ENCODE measurements around the gene GABRB3.

The GABRB3 gene

DNA sequence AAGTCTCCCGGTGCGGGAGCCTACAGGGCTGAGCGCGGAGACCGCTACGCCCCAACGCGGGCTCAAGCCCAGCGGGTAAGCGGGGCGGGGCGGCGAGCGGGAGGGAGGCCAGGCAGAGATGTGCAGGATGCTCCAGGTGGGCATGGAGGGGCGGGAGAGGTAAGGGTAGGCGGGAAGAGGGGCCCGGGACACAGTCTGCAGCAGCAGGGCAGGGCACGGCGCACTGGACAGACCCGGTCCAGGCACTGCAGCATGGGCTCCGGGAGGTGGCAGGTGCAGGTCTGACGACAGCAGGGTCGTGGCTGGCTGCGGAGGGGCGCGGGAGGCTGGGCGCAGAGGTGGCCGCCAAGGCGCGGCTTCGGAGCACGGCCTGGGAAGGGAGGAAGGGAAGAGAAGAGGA, 102.8 kb downstream of the GABRB3 start:
- no peak for DNase-seq

- DNase-seq, result no peak
Measured at GRCh38 chr15:26667222-26667988, 105.5 kb downstream of the GABRB3 start.

DNA sequence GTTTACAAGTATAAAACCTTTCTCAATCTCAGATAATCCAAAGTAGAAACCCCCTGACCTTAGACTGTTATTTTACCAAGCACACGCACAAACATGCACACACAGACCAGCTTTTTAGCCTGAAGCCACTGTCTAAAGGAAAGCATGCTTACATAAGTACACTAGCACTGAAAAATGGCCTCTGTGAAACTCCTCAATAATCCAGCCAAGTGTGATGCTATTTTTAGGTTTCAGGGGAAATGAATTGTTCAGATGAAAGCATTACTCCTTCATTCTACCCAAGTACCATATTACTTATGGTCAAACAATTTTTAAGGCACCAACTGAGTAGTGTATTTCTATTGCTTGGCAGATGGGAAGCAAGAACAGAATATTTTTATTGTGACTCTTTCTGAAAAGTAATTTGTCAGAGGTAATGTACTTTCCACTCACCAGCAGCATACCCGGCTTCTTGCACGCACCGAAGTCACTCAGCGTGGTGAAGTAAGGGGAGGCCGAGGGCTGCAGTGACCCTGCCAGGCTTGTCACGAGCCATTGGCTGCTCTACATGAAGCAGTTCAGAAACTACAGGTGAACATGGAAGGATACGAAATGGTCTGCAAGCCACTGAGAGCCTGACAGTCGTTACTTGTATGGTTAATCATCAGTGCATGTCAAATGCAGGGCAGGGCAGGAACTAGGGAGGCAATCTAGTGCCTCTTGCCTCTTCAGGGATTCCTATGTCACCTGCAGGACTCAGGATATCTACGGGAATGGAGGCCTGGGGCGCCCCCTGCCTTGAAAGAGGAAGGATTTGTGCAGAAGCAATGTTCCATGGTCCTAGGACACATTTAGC, 106.7 kb downstream of the GABRB3 start:
- DNase-seq, result no peak

GRCh38 chr15:26662283-26662682, 110.6 kb downstream of the GABRB3 start:
- DNase-seq, result no peak

DNA sequence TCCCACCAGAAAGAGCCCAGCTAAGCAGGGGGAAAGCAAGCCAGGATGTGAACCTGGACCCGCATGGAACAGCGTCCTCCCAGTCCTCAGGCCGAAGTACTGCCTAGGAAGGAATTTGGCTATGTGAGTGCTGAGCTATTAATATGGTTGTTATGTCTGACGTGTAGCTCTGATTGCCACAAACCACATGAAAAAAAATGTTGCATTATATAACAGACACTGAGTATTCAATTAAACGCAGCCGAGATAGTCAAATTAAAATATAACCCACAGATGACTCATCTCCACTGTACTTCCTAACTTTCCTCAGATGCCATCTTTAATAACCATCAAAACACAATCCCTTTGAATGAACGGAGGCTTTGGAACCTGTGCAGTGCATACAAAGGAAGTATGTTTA, 111.1 kb downstream of the GABRB3 start:
- no peak for DNase-seq

- no peak for DNase-seq
Measured at GRCh38 chr15:26661107-26661506, 111.8 kb downstream of the GABRB3 start.

DNA sequence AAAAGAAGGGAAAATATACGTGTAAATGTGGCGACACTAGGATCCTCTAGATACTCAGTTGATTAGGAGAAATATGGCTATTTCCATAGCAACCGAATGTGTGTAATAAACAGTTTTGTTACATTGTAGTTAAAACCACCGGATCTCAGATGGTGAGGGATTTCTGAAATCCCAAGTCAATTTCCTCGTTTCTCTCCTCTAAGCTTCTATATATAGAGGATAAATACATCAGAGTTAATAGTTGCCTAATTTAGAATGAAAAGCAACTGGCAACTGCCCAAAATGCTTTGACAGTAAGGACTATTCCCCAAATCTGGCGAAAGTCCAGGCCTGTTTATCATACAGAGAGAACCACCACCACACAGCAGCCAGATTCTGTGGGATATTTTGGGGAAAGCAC, 112.6 kb downstream of the GABRB3 start:
- no peak for DNase-seq

DNA sequence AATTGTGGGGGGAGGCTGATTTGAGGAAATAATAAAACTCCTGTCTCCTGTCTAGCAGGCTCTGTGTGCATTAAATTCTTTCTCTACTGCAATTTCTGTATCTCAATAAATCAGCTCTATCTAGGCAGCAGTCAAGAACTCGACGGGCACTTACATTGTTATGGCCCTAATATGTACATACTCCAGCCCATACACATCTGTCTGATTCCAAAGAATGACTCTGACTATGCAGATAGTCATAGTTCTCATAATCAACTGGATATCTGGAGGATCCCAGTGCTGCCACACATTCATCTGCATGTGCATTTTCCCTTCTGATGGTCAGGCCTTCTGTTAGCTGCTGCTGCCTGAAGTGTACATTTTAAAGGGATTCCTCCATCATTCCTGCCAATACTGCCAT, 114.6 kb downstream of the GABRB3 start:
- no peak for DNase-seq

DNA sequence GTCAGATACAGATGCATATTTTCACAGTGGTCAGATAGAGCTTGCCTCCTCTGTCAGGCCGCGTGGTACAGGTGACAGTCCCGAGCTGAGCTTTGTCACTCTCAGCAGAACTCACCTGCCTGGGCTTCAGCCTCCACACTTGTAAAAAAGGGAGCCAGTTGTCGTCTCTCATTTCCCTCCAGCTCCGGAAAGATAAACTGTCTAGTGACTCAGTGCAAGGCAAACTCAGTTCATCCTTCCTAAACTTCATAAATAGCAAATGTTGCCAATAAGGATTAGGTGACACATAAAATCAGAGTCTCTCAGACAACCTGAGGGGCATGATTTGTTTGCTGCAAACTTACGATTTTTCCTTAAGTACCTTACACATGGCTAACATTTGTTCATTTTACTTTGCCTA, 116.8 kb downstream of the GABRB3 start:
- no peak for DNase-seq

GRCh38 chr15:26651909-26652308, 121.0 kb downstream of the GABRB3 start:
- DNase-seq, result no peak

DNA sequence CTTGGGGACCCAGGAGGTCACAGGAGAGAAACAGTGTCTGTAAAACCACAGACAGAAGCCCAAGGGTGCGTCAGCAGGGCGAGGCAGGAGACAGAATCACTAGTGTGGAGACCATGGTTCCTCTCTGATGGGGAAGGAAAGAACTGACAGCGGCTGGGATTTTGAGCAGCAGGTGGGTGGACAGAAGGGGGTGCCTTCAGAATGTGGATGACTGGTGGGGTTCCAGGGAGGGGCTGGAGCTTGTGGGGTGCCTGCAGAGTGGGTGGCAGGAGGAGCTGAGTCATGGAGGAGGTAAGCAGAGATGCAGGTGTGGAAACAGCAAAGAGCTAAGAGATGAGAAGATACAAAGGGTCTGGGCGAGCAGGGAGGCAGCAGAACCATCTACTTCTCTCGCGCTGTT, 124.2 kb downstream of the GABRB3 start:
- no peak for DNase-seq

- no peak for DNase-seq
Measured at GRCh38 chr15:26644948-26645347, 127.9 kb downstream of the GABRB3 start.

- no peak for DNase-seq
Measured at GRCh38 chr15:26641144-26641543, 131.7 kb downstream of the GABRB3 start.

DNA sequence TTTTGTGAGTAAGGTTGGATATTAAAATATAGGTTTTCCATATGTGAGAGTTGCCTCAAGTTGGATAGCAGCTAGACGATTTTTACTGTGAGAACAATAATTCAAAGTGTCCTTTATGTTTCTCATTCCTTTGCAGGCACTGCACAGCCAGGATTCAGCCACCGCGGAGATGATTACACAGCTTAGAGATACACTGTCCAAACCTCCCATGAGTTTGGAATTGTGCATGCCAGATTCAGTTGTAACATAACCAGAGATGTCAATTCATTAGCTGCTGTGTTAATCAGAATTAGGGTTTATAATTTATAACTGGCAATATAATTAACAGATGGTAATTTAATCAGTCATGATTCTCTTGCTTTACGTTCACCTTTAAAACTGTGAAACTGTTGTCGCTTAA, 132.3 kb downstream of the GABRB3 start:
- DNase-seq, result no peak

GRCh38 chr15:26639966-26640365, 132.9 kb downstream of the GABRB3 start:
- no peak for DNase-seq

DNA sequence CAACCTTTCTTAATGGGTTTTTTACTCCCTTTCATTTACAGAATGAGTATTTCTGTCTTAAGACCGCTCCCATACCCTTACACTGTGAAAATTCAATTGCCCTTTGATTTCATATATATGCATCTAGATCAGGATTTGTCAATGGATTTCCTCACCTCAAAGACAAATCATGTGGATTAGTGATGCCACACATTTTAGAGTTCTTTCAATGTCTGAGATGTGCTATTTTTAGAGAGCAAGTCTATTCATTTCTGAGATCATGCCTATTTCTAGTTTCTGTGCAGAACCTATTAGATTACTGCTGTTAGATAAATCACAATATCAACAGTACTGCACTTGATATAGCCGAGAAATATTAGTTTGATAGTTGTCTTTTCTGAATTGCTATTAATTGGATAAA, 137.3 kb downstream of the GABRB3 start:
- no peak for DNase-seq

GRCh38 chr15:26635105-26635504, 137.8 kb downstream of the GABRB3 start:
- no peak for DNase-seq

DNA sequence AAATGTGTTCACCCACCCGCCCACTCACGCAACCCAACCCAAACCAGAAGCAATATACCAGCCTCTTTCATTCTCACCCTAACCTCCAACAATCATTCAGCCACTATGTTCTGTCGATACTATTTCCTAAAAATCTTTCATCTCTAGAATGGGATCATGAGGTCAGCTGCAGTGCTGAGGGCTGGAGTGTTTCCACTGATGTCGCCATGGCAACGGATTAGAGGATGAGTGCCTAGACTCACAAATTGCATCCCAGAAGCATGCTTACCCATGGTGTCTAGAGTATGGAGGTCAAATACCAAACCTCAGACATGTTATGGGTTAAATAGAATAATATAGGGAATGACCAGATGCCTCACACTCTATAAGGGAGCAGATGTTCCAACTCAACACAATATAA, 138.5 kb downstream of the GABRB3 start:
- no peak for DNase-seq

- DNase-seq, result no peak
Measured at GRCh38 chr15:26632500-26632899, 140.4 kb downstream of the GABRB3 start.

GRCh38 chr15:26631894-26632293, 141.0 kb downstream of the GABRB3 start:
- DNase-seq, result no peak

DNA sequence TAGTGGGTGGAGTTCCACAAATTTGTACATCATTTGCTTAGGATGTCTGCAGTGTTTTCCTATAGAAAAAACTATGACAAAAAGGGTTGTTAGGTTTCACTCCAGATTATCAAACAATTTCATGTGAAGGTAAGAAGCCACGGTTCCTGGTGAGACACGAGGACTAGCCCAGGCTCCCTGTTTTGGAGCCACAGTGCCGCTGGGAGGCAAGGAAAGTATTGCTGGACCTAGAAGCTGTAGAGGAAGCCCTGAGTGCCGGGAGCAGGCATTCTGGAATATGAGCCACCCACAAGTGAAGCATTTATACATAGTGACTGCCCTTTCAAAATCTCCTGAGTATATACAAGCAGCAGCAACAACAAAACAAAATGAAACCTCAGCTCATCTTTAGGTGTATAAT, 142.0 kb downstream of the GABRB3 start:
- DNase-seq, result no peak

- DNase-seq, result no peak
Measured at GRCh38 chr15:26628879-26629529, 143.9 kb downstream of the GABRB3 start.

DNA sequence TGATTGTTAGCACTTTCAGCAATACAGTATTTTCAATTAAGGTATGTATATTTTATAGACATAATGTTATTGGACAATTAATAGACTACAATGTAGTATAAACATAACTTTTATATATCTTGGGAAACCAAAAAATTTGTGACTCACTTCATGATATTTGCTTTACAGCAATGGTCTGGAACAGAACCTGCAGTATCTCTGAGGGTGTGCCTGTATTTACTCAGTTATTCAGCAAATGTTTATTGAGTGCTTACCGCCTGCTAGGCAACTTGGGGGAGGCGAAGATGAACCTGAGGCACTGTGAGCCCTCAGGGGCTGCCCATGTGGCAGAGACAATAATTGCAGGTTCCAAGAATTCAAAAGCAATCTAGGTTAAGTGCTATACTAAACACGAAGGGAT, 144.8 kb downstream of the GABRB3 start:
- DNase-seq, result no peak

- DNase-seq, result no peak
Measured at GRCh38 chr15:26624128-26624527, 148.7 kb downstream of the GABRB3 start.
